Uterus (tissue), 2 donors: ENCODE data around the gene SMAD3.

Experiments used
- POLR2A ChIP-seq, 2 donors: fragments of 450-650 bp; IDR thresholded peaks; one replicate each; pipeline ENCODE4 v1.6.1; 2016; ENCODE audit warnings: antibody characterized with exemption in 2 of 2, mild to moderate bottlenecking in 1 of 2, moderate library complexity in 1 of 2
- TF ChIP-seq, protein P1 (sequence below), 4 experiments: fragments of 200-600 bp in 2 of 4; fragments of 450-650 bp in 2 of 4; sonication (generic) in 2 of 4; IDR thresholded peaks; one replicate each; pipeline ENCODE4 v1.5.1; 2016 to 2019; ENCODE audit warnings: antibody characterized with exemption in 4 of 4, mild to moderate bottlenecking in 2 of 4, moderate library complexity in 1 of 4

DNA sequence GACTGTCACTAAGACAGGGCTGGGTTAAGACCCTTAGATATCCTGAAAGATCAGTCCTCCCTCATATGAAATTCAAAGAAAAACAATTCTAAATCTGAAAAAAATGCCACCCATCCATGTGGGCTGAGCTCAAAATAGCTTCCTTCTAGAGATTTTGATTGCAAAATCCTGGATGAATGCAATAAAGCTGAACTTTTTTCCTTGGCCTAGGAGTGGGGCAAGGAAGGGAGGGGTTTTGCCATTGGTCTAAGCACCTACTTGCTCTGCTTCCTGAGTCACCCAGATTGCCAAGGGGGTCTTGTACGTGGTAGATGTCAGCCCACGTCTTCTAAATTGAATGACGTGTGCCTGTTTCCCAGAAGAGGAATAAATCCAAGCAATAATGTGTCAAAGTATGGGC, 15.3 kb upstream of the SMAD3 start:
- TF ChIP-seq POLR2A (IDR thresholded peaks at IDR 0.05), result no peak
- TF ChIP-seq, protein P1, sequence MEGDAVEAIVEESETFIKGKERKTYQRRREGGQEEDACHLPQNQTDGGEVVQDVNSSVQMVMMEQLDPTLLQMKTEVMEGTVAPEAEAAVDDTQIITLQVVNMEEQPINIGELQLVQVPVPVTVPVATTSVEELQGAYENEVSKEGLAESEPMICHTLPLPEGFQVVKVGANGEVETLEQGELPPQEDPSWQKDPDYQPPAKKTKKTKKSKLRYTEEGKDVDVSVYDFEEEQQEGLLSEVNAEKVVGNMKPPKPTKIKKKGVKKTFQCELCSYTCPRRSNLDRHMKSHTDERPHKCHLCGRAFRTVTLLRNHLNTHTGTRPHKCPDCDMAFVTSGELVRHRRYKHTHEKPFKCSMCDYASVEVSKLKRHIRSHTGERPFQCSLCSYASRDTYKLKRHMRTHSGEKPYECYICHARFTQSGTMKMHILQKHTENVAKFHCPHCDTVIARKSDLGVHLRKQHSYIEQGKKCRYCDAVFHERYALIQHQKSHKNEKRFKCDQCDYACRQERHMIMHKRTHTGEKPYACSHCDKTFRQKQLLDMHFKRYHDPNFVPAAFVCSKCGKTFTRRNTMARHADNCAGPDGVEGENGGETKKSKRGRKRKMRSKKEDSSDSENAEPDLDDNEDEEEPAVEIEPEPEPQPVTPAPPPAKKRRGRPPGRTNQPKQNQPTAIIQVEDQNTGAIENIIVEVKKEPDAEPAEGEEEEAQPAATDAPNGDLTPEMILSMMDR (IDR thresholded peaks at IDR 0.05), result no peak
